MM.1S (cell line): ENCODE measurements around the gene FXYD7.

Experiments
- EZH2 ChIP-seq: fragments of 300-600 bp; sonication (generic); optimal IDR thresholded peaks from 2 replicates; pipeline ENCODE3; 2017; ENCODE audit warnings: low read depth, mild to moderate bottlenecking, antibody characterized with exemption, low read length, mixed read lengths
- TF ChIP-seq, protein P1 (sequence below): fragments of 300-600 bp; sonication (generic); IDR thresholded peaks from 2 replicates; pipeline ENCODE4 v1.5.1; 2016; ENCODE audit warnings: antibody characterized with exemption, low read length, mixed read lengths

DNA sequence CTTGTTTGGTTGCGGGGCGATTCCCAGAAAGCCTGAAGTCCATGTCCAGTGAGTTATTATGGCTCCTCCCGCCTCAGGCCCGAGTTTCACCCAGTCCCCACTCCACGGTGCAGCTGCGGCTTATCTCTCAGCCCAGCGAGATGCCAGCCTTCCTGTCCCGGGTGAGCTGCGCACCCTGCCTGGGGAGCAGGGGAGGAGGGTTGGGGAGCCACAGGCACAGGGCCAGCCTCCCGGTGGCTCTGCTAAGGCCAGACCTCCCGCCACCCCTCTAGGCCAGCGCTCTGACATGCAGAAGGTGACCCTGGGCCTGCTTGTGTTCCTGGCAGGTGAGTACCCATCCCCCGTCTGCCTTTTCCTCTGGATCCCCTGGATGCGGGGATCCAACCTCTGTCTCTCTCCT lies 24.0 kb upstream of the FXYD7 start:
- TF ChIP-seq, protein P1, sequence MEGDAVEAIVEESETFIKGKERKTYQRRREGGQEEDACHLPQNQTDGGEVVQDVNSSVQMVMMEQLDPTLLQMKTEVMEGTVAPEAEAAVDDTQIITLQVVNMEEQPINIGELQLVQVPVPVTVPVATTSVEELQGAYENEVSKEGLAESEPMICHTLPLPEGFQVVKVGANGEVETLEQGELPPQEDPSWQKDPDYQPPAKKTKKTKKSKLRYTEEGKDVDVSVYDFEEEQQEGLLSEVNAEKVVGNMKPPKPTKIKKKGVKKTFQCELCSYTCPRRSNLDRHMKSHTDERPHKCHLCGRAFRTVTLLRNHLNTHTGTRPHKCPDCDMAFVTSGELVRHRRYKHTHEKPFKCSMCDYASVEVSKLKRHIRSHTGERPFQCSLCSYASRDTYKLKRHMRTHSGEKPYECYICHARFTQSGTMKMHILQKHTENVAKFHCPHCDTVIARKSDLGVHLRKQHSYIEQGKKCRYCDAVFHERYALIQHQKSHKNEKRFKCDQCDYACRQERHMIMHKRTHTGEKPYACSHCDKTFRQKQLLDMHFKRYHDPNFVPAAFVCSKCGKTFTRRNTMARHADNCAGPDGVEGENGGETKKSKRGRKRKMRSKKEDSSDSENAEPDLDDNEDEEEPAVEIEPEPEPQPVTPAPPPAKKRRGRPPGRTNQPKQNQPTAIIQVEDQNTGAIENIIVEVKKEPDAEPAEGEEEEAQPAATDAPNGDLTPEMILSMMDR = no peak
- TF ChIP-seq EZH2 = no peak
